SK-N-SH (cell line): ENCODE results near the gene SRSF3.

Experiments
- CTCF ChIP-seq: fragments of 200-600 bp; sonication (generic); IDR thresholded peaks from 2 replicates; pipeline ENCODE4 v1.6.1; 2017; ENCODE audit warnings: antibody characterized with exemption, mild to moderate bottlenecking, moderate library complexity
- MEF2A ChIP-seq: IDR thresholded peaks from 2 replicates; pipeline ENCODE4 v1.4.0; 2012; ENCODE audit warnings: low read depth, borderline replicate concordance
- POLR2AphosphoS5 ChIP-seq: IDR thresholded peaks from 2 replicates; pipeline ENCODE4 v1.6.1; 2012; ENCODE audit warnings: low read depth, low read length
- SMC3 ChIP-seq: IDR thresholded peaks from 2 replicates; pipeline ENCODE4 v1.6.1; 2012; ENCODE audit warnings: low read depth, low read length, improper control_type of control experiment

- TF ChIP-seq SMC3 (no peak), CTCF (no peak), POLR2AphosphoS5 (no peak; the same call in 1 of the 2 replicates), MEF2A (no peak)
Measured at GRCh38 chr6:36608788-36609563, 14.8 kb downstream of the SRSF3 start.
